Measurements from ENCODE around the gene EPHA2. TPM values are rescaled to one million over a fixed set of nuclear protein-coding genes. Genes with fewer than 3 reads are reported as not detected.

EPHA2 gene
- total and polyA plus RNA-seq, 11 donors, result 5.6 to 34.7 (median 14.6) TPM

DNA sequence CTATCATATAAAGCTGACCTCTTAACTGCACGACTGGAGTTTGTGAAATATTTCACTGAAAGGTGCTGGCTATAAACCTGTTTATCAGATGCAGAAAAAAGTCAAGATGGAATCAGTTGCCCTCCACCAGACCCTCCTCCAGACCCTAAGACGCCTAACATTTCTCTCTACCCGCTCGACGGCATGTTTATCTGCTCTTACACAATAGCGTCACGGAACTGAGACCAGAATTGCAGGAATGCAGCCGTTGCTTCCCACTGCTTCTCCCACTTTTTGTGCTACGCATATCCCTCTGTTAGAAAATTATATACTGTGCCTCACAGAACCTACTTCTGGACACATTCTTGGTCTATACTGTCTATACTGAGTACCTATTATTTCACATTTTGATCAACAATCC lies 54.2 kb downstream of the EPHA2 start:
- TF ChIP-seq POLR2A (IDR thresholded peaks at IDR 0.05), result no peak
- TF ChIP-seq, protein P1, sequence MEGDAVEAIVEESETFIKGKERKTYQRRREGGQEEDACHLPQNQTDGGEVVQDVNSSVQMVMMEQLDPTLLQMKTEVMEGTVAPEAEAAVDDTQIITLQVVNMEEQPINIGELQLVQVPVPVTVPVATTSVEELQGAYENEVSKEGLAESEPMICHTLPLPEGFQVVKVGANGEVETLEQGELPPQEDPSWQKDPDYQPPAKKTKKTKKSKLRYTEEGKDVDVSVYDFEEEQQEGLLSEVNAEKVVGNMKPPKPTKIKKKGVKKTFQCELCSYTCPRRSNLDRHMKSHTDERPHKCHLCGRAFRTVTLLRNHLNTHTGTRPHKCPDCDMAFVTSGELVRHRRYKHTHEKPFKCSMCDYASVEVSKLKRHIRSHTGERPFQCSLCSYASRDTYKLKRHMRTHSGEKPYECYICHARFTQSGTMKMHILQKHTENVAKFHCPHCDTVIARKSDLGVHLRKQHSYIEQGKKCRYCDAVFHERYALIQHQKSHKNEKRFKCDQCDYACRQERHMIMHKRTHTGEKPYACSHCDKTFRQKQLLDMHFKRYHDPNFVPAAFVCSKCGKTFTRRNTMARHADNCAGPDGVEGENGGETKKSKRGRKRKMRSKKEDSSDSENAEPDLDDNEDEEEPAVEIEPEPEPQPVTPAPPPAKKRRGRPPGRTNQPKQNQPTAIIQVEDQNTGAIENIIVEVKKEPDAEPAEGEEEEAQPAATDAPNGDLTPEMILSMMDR (IDR thresholded peaks at IDR 0.05), result no peak
- Histone ChIP-seq H3K4me1 (no peaks in the 10 kb centered on the region), H3K36me3 (no peaks in the 10 kb centered on the region), H3K9me3 (no peaks in the 10 kb centered on the region), H3K4me3 (no peak overlapping the region), H3K27me3 (no peaks in the 10 kb centered on the region), H3K27ac (no peak overlapping the region)
- ATAC-seq (no peak), DNase-seq (no peak)
- intact Hi-C loops (cut with DNase I), result no loop called here
- 81 to 86% (median 85%) methylated on average over 9 of the region's 9 CpGs for WGBS, 4 donors

DNA sequence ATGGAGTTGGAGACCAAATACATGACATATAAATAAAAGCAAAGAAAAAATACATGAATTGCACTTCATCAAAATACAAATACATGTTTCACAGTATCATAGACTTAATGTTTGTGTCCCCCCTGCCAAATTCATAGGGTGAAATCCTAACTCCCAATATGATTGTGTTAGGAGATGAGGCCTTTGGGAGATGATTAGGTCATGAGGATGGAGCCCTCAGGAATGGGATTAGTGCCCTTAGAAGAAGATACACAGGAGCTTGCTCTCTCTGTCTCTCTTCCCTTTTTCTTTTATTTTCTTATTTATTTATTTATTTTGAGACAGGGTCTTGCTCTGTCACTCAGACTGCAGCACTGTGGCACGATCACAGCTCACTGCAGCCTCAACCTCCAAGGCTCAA lies 56.5 kb downstream of the EPHA2 start:
- H3K4me1 ChIP-seq, result no peaks in the 10 kb centered on the region
- no peaks in the 10 kb centered on the region for H3K9me3 ChIP-seq
- H3K4me3 ChIP-seq, result no peak overlapping the region
- WGBS, 4 donors, result 98 to 100% (median 100%) methylated on average over 1 of the region's 1 CpG
- intact Hi-C loops (cut with DNase I), result no loop called here
- TF ChIP-seq, protein P1 (IDR thresholded peaks at IDR 0.05), result no peak
- ATAC-seq, result no peak
- no peaks in the 10 kb centered on the region for H3K36me3 ChIP-seq
- H3K27me3 ChIP-seq, result no peaks in the 10 kb centered on the region
- DNase-seq, result no peak
- no peak overlapping the region for H3K27ac ChIP-seq

DNA sequence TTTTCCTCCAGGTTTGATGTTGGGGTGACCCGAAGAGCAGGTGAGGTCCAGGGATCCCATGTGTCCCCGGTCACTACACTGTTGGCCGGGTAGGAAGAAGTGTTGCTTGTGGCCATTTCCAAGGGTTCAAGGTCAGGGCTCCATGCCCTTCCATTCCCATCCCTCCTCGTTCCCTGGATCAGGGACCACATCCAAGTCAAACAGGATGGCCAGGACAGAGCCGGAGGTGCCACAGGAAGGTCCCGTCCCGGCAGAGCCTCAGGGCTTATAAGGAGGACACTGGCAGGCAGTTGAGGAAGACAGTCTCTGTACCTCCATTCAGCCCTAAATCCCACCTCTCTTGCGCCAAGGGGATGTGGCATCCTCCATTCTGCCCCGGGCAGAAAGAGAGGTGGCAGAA lies 60.4 kb downstream of the EPHA2 start:
- TF ChIP-seq POLR2A (IDR thresholded peaks at IDR 0.05), result no peak
- TF ChIP-seq, protein P1 (IDR thresholded peaks at IDR 0.05), result no peak
- H3K4me1 ChIP-seq, result no peaks in the 10 kb centered on the region
- H3K27ac ChIP-seq, result no peak overlapping the region
- ATAC-seq, result no peak
- no peaks in the 10 kb centered on the region for H3K36me3 ChIP-seq
- intact Hi-C loops (cut with DNase I), result no loop called here
- no peaks in the 10 kb centered on the region for H3K9me3 ChIP-seq
- WGBS, 4 donors, result 59 to 65% (median 63%) methylated on average over 7 to 9 of the region's 9 CpGs
- H3K4me3 ChIP-seq, result no peak overlapping the region
- DNase-seq, result peak in 1 of 5 donors; percentile 9
- no peaks in the 10 kb centered on the region for H3K27me3 ChIP-seq

DNA sequence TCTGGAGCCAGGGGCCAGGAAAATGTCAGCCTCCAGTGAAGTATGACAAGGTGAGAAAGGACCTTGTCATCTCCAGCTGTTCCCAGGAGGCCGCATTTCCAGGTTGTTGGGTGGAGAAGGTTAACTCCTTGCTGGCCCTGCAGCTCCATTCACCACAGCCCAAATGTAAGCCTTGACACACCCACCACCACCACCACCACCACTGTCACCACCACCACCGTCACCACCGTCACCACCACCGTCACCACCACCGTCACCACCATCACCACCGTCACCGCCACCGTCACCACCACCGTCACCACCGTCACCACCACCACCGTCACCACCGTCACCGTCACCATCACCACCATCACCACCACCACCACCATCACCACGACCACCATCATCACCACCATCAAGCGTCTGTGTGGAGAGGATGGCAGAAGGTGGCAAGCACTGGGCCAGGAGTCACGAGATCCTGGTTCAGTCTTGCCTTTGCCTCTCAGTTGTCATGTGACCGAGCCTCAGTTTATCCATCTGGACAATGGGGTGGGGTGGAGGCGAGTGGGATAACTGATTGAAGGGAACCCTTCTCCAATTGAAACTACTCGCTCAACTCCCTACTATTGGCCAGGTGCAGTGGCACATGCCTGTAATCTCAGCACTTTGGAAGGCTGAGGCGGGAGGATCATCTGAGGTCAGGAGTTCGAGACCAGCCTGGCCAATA lies 61.3 kb downstream of the EPHA2 start:
- Histone ChIP-seq H3K27ac (no peak overlapping the region), H3K4me1 (no peaks in the 10 kb centered on the region), H3K36me3 (no peaks in the 10 kb centered on the region), H3K4me3 (no peak overlapping the region), H3K9me3 (no peaks in the 10 kb centered on the region), H3K27me3 (no peaks in the 10 kb centered on the region)
- intact Hi-C loops (cut with DNase I), result loop anchor here in 1 of 10 donors (5.0 kb wide), 1 partner anchor 33 kb away; no protein-coding TSS in a partner anchor
- DNase-seq (peak in 1 of 5 donors; percentile 13), ATAC-seq (no peak)
- WGBS, 4 donors, result 90 to 95% (median 92%) methylated on average over 20 to 21 of the region's 21 CpGs
- TF ChIP-seq, protein P1 (IDR thresholded peaks at IDR 0.05), result no peak
- TF ChIP-seq POLR2A (IDR thresholded peaks at IDR 0.05), result no peak
